GM19240 (cell line): ENCODE data around the gene TMC8.
A peak's percentile ranks its signal among the peaks of the same experiment; 100 is the strongest.
"Not testable (repeated sequence)": the region's sequence is repeated elsewhere in the genome, so short reads cannot be mapped to it uniquely, and the experiment has no call there.

Experiments used
- DNase-seq: peaks from one replicate; pipeline ENCODE4 v3.0.0; 2011; ENCODE audit warnings: low spot score; ENCODE audit not compliant: insufficient read length

TMC8 gene

DNA sequence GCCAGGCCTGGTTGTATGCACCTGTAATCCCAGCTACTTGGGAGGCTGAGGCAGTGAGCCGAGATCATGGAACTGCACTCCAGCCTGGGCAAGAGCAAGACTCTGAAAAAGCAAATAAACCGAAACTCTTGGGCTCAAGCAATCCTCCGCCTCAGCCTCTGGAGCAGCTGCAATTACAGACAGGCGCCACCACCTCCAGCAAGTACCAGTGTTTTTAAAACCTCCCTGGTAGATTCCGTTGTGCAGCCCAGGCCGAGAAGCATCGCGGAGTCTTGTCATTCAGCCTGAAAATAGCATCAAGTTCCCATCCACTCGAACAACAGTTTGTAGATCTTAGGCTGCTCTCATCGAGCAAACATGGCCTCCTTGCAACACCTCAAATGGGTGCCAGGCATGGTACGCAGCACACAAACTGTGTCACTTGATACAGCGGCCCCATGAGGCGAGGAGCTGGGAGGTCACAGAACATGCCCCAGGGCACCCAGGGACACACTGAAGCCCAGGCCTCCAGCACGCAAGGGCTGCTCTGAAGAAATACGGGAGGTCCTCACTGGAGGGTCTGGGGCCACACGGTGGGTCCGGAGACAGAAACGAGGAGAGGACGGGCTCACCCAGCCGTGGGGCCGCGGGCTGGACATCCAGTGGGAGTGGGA is 20.1 kb upstream of the TMC8 start:
- no peak for DNase-seq

- no peak for DNase-seq
Observed at GRCh38 chr17:78111016-78111726, 19.4 kb upstream of the TMC8 start.

DNA sequence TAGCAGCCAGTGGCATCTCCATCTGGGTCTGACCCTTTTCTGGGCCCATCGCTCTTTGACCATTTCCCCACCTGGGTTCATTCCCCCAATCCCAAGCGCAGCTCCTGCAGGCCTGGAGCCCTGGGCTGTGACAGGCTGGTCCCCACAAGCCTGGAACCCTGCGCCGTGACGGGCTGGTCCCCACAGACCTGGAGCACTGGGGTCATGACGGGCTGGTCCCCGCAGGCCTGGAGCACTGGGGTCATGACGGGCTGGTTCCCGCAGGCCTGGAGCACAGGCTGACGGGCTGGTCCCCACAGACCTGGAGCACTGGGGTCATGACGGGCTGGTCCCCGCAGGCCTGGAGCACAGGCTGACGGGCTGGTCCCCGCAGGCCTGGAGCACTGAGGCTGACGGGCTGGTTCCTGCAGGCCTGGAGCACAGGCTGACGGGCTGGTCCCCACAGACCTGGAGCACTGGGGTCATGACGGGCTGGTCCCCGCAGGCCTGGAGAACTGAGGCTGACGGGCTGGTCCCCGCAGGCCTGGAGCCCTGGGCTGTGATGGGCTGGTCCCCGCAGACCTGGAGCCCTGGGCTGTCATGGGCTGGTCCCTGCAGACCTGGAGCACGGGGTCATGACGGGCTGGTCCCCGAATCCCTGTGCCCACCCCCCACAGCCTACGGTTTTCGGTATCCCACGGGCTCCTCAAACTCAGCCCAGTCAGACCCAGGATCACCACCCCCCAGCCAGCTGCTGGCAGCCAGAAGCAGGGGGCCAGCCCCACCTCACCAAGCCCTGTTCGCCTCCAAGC is 18.6 kb upstream of the TMC8 start:
- no peak for DNase-seq

DNA sequence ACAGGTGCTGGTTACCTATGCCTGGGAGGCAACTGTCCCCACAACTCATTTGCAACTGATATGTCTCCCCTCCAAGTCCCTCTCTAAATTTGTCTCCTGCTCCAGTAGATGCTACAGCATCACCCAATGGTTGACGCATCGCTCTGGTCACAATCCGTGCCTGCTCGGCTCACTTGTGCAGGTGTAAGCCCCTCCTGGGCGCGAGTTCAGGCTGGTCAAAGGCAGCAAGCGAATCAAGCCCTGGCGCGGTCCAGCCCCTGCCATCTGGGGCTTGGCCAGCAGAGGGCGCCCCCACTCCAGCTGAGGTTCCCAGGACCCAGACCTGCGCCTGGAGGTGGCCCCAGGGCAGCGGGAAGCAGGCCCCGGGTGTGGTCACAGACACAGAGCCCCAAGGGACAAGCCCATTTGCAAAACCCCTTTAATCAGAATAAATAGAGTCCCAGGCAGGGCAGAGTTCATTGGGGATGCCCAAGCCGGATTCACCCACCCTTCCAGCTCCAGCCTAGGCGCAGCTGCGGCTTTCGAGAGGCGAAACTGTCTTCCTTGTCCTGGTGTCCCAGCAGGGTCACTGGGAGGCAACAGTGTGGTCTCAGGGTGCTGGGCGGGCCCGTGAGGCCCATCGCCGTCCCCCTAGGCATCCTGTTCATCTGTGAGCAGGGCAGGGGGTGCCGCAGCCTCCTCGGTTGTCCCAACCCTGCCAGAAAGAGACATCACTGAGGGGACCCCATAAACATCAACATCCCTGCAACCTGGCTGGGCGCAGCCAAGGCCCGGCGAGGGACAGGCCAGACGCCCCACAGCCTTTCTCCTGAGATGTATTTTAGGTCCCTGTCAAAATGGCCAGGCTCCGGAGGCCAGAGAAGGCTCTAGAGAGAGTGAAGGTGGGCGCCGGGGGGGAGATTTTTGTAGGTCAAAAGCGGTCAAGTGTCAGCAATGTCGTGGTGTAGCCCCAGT is 17.8 kb upstream of the TMC8 start:
- DNase-seq, result peak; percentile 94

DNA sequence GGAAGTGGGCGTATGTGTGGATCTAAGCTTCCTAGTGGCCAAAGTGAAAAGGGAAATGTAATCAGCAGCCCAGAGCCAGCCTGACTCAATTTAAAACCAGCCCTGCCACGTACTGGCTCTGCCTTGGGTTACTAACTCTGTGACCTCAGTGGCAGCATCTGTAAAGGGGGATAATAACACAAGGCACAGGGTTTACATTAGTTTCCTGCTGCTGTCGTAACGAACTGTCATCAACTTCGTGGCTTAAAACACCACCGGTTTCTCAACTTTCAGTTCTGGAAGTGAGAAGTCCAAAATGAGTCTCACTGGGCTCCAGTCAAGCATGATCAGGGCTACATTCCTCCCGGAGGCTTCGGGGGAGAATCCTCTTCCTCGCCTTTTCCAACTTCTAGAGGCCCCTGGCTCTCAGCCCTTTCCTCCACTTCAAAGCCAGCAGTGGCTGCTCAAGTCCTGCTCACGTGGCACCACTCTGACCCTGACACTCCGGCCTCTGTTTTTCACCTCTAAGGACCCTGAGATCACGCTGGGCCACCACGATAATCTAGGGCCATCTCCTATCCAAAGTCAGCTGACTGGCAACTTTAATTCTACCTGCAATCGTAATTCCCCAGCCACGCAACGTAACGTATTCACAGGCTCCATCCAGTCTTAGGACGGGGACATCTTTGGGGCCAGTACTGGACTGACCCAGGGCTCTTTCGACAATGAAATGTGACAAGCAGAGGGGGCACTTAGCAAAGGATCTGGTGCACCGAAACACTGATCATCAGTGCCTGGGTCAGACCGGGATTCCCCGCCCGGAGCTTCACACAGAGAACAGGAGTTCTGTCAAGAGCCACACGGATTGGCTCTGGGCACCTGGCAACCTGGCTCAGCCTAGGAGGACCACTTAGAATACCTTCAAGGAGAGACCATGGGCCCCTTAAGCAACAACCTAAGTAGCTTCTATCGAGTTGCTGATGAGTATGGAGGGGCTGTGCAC is 16.5 kb upstream of the TMC8 start:
- no peak for DNase-seq

GRCh38 chr17:78114831-78115723 is 15.5 kb upstream of the TMC8 start:
- no peak for DNase-seq

- DNase-seq, result not testable (repeated sequence)
Observed at GRCh38 chr17:78115803-78116202, 14.8 kb upstream of the TMC8 start.

DNA sequence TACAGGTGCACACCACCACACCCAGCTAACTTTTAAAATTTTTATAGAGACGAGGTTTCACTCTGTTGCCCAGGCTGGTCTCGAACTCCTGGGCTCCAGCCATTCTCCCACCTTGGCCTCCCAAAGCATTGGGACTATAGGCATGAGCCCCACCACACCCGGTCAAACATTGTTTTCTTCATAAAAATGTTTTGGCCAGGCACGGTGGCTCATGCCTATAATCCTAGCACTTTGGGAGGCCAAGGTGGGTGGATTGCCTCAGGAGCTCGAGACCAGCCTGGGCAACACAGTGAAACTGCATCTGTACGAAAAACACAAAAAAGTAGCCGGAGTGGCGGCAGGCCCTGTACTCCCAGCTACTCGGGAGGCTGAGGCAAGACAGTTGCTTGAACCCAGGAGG is 14.2 kb upstream of the TMC8 start:
- DNase-seq, result no peak

DNA sequence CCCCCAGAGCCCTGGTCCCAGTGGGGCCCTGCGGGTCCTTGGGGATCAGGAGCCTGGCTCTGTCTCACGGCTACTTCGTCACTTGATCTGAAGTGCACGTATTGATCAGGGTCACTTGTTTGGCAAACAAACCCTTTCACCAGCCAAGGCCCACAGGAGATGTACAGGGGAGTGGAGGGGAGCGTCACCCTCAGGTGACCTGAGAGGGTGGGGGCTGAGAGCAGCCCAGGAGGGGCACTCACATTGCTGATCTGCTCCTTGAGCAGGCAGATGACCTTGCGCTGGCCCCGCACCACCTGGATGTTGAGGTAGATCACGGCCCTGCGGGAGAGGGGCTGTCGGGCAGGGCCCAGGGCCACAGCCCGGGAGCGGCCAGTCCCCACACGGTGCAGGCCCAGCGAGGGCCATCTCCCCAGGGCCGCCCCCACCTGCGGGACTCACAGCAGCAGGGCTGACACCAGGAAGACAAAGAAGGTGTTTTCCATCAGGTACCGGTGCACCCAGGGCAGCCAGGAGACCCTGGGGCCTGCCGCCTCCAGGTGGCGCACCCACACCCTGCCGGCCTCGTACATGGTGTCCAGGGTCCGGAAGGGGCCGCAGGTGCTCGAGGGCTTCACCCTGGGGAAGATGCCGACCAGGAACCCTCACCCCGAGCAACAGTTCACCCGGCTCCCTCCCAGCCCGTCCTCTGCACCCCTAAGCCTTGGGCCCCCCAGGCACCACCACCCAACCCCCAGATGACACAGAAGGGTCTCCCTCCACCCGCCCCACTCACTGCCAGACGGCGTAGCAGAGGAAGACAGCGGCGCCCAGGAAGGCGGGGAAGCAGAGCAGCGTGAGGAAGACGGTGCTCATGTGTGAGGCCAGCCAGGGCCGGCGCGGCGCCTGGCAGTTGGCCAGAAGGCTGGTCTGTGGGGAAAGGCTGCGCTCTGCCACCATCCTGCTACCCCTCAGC is 13.3 kb upstream of the TMC8 start:
- DNase-seq, result no peak

- DNase-seq, result no peak
Observed at GRCh38 chr17:78118801-78119241, 11.8 kb upstream of the TMC8 start.

DNA sequence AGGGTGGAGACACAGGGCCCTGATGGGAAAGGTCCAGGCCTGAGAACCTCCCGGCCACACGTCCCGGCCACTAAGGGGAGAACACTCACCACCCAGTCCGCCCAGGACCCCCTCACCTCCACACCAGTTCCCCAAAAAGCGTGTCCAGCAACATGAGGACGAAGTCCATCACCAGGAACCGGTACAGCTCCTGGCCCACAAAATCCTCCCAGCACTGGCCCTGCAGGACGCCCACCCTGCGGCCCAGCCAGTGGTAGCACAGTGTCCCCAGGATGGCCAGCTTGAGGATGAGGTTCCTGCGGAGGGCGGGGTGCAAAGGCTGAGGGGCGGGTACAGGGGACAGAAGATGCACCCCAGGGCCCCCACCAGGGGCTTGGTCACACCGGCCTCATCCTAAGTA is 10.0 kb upstream of the TMC8 start:
- no peak for DNase-seq

DNA sequence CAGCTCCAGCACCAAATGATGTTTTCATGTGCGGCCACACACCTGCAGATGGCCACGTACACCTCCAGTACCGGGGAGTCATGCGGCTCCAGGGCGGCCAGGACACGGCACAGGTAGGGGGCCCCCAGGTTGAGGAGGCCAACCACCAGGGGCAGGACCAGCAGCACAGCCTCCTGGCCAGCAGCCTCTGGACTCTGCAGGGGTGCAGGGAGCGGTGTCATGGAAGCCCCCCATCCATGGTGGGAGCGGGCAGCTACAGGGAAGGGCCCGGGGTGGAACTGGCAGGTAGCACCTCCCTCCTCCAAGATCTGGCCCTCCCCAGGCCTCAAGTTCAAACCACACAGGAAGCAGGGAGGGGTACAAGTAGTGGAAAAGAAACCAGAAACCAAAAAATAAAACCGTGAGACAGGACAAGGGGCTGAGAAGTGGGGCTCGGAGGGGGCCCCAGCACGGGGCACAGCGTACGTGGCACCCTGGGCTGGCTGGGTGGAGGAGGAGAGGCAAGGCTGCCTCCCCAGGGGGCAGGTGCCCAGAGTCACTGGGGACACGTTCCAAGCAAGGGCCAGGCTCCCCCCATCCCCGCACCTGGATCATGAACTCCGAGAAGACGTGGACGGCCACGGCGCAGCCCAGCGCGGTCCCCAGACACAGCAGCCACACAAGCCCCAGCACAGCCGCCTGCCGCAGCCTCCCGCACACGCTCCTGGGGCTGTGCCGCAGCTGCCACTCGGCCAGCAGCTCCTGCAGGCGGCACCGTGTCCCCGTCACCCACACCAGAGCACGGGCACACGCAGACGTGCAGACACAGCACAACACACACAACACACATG is 9.4 kb upstream of the TMC8 start:
- no peak for DNase-seq

DNA sequence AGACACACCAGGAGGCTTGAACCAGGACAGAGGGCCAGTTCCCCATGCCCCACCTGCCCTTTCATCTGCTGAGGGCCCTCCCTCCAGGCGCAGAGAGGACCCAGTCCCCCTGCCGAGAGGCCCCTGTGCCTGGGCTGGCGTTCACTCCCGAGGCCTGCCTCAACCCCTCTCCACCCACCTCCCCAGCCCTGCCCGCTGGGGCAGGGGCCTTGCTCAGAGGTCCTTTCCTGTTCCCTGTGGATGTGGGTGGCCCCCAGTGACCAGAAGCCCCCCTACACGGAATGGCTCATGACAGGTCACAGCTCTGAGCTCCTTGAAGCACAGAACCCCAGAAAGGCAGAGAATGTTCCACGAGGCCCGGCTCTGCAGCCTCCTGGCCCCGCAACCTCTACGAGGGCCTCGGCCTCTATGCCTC is 8.8 kb upstream of the TMC8 start:
- no peak for DNase-seq

- DNase-seq, result no peak
Observed at GRCh38 chr17:78122216-78122930, 8.2 kb upstream of the TMC8 start.

- DNase-seq, result no peak
Observed at GRCh38 chr17:78122931-78123249, 7.7 kb upstream of the TMC8 start.

GRCh38 chr17:78123258-78123929 is 7.2 kb upstream of the TMC8 start:
- no peak for DNase-seq
